ENCODE results near the gene SETD2. TPM values are rescaled to one million over a fixed set of nuclear protein-coding genes. Genes with fewer than 3 reads are reported as not detected.

Gene SETD2, protein sequence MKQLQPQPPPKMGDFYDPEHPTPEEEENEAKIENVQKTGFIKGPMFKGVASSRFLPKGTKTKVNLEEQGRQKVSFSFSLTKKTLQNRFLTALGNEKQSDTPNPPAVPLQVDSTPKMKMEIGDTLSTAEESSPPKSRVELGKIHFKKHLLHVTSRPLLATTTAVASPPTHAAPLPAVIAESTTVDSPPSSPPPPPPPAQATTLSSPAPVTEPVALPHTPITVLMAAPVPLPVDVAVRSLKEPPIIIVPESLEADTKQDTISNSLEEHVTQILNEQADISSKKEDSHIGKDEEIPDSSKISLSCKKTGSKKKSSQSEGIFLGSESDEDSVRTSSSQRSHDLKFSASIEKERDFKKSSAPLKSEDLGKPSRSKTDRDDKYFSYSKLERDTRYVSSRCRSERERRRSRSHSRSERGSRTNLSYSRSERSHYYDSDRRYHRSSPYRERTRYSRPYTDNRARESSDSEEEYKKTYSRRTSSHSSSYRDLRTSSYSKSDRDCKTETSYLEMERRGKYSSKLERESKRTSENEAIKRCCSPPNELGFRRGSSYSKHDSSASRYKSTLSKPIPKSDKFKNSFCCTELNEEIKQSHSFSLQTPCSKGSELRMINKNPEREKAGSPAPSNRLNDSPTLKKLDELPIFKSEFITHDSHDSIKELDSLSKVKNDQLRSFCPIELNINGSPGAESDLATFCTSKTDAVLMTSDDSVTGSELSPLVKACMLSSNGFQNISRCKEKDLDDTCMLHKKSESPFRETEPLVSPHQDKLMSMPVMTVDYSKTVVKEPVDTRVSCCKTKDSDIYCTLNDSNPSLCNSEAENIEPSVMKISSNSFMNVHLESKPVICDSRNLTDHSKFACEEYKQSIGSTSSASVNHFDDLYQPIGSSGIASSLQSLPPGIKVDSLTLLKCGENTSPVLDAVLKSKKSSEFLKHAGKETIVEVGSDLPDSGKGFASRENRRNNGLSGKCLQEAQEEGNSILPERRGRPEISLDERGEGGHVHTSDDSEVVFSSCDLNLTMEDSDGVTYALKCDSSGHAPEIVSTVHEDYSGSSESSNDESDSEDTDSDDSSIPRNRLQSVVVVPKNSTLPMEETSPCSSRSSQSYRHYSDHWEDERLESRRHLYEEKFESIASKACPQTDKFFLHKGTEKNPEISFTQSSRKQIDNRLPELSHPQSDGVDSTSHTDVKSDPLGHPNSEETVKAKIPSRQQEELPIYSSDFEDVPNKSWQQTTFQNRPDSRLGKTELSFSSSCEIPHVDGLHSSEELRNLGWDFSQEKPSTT (N-terminal part only)
- total RNA-seq = 22.0 and 25.6 TPM in 2 replicates

DNA sequence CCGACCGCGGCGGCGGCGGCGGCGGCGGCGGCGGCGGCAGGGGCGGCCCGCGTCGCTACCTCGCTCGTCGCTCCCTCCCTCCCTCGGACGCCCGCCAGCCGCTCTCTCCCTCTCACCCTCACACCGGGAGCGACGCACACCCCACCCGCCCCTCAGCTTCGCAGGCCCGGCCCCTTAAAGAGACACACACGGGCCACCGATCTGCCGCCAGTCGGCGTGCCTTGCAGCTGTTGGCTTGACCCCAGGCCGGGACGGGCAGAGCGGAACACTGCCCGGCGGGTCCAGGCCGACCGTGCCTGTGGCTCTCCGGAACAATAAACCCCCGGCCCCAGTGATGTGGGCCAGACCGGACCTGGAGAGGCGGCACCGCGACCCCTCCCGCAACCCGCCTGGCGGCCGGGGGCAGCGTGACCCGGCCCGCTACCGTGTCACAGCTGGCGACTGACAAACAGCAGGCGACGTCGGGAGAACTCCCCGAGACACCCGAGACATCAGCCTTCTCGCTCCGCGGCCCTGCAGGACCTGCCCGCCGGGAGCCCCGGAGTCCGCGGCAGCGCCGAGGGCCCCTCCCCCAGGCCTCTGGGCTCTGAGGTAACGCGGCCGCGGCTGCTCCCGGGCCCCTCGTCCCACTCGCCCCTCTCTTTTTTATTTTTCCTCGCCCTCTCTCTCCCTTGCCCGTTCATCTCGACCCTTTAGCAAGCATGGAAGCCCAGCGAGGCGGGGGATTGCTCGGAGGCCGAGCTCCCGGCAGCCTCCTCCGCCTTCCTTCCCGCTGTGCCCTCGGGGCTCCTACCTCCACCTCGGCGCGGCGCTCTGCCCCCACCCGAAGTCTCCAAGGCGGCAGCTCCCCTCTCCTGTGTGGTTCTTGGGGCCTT lies at the start of gene SETD2:
TSS of gene SETD2 (minus strand) at position 107 of the 875 bp plus-strand sequence. CDS start 189 bp downstream, outside the sequence.

DNA sequence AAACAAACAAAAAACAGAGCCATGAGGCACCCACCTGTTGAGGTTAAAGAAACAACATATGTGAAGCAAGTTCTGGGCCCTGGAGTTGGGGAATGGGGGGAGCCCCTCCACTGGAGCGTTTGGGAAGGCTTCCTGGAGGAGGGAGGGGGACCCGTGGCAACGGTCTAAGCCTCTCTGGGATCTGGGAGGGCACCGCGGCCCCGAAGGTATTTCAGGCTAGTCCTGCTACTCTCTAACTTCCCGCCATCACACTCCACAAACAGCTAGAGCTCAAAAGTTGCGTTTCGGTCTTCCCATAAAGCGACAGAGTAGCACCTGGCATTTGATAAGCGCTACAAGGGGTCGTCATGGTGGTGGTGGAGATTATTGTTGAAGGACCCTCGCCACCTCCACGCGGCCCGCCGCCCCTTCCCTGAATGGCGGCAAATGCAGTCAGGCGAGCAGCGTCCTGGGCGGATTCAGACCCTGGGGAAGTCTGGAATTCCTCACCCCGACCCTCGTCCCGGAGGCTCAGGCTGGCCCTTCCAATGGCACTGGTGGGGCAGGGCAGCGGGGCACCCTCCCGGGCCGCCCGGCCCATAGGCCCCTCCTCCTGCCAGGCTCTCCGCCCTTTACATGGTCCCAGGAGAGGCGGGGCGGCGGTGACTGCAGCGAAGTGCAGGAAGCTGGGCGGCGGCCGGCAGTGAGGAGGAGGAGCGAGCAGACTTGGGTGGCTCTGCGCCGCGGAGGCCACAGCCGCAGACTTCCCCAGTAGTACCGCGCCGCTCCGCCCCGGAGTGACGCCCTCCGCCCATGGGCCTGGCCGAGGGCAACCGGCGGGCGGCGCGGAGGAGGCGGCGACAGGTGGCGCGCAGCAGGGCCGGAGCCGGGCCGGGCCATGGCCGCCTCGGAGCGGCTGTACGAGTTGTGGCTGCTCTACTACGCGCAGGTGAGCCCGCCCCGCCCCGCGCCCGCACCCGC lies 184.6 kb downstream of the SETD2 start, which contains the start of gene NBEAL2:
TSS of gene NBEAL2 (plus strand) at position 682 of the 960 bp plus-strand sequence. CDS start at position 878, 196 bp downstream.

DNA sequence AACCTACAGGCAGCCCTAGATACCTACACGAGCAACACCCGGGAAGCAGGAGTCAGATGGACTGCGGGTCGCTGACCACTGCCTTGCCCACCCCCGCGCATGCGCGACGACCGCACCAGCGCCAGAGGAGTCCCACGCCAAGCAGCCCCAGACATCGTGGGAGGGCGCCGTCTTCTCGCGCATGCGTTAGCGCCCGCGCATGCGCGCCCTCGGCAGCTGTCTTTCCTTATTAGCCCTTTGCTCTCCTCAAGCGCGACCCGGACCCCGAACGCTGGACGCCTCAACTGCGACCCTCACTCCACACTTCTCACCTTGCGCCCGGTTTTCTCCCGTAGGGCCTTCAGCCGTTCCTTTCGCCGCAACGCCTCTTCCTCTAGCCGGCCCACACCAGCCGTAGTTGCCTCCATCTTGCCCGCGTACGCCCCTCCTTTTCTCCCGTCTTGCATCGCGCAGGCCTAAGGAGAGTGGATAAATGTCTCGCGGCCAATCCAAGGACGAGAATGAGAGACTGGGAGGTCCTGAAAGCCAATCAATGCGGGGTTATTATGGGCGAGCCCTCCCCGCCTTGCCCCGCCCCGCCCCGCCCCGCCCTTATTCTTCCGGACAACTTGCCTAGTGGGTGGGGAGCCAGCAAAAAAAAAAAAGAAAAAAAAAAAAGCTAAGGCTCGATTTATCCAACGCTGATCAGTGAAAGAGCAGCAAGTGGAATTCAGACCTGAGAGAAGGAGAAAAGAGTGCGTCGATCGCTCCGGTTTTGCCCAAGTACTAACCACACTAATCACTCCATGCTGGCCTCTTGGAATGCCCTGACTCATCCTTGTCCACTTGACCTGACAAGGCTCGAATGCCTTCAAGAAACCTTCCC lies 187.4 kb downstream of the SETD2 start, which contains the start of gene CCDC12:
TSS of gene CCDC12 (minus strand) at position 420 of the 865 bp plus-strand sequence. CDS start at position 407, 13 bp downstream.

Other genes starting within 250 kb of the SETD2 start
- gene CCDC12, start 187.4 kb downstream of the SETD2 start, total RNA-seq = 29.9 TPM in 2 replicates
- 1.00 and 1.4 TPM in 2 replicates for gene NBEAL2, start 184.4 kb downstream of the SETD2 start, total RNA-seq
- 3.1 and 3.7 TPM in 2 replicates for gene KIF9, start 118.7 kb upstream of the SETD2 start, total RNA-seq
- 14.2 and 15.1 TPM in 2 replicates for gene KLHL18, start 118.8 kb upstream of the SETD2 start, total RNA-seq
- gene PTPN23, start 216.9 kb upstream of the SETD2 start, total RNA-seq = 9.5 and 14.7 TPM in 2 replicates

All from smooth muscle cell of bladder (primary cell).